Adipocyte (in vitro differentiated cells): ENCODE data around the gene HRC.
A peak's percentile ranks its signal among the peaks of the same experiment; 100 is the strongest.
"Not testable (repeated sequence)": the region's sequence is repeated elsewhere in the genome, so short reads cannot be mapped to it uniquely, and the experiment has no call there.

ENCODE experiments used
- DNase-seq: peaks from one replicate; pipeline ENCODE4 v3.0.0-alpha.2; 2015; ENCODE audit warnings: low read depth
- H3K27me3 ChIP-seq: replicated peaks from 2 replicates; pipeline ENCODE4 v1.7.0; 2013; ENCODE audit warnings: mild to moderate bottlenecking, low read length, moderate library complexity; ENCODE audit not compliant: control insufficient read depth, insufficient read depth
- H3K36me3 ChIP-seq: 2 replicates; pipeline ENCODE4 v1.7.0; 2013; ENCODE audit warnings: low read length, mild to moderate bottlenecking, moderate library complexity; ENCODE audit not compliant: control insufficient read depth, insufficient read depth, severe bottlenecking
- H3K4me1 ChIP-seq: 2 replicates; pipeline ENCODE4 v1.7.0; 2013; ENCODE audit warnings: mild to moderate bottlenecking, low read length, moderate library complexity; ENCODE audit not compliant: control insufficient read depth, insufficient read depth
- H3K4me3 ChIP-seq: 2 replicates; pipeline ENCODE4 v1.7.0; 2013; ENCODE audit warnings: mild to moderate bottlenecking, low read length, moderate library complexity
- H3K9ac ChIP-seq: 2 replicates; pipeline ENCODE4 v1.7.0; 2013; ENCODE audit warnings: mild to moderate bottlenecking, low read length, moderate library complexity
- H3K9me3 ChIP-seq: 2 replicates; pipeline ENCODE4 v1.7.0; 2013; ENCODE audit warnings: mild to moderate bottlenecking, low read length, moderate library complexity; ENCODE audit not compliant: control insufficient read depth

HRC gene

GRCh38 chr19:49148044-49148682 is 7.0 kb downstream of the HRC start:
- DNase-seq = no peak
- no peak overlapping the region for H3K9ac ChIP-seq
- H3K4me3 ChIP-seq = no peak overlapping the region
- H3K36me3 ChIP-seq = no peaks in the 10 kb centered on the region
- H3K27me3 ChIP-seq = no peaks in the 10 kb centered on the region
- H3K4me1 ChIP-seq = peaks cover 27% of the 10 kb centered on the region
- H3K9me3 ChIP-seq = no peaks in the 10 kb centered on the region

DNA sequence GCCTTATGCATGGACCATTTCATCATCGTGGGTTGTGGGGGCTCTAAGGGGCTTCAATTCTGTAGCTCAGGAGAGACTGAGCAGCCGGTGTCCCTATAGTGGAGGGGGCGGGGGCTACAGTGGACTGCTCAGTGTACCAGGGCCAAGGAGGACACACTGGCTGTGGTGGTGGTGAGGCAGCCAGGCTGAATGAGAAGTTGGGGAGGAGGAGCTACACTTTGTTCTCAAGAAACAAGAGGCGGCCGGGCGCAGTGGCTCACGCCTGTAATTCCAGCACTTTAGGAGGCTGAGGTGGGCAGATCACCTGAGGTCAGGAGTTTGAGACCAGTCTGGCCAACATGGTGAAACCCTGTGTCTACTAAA is 8.8 kb downstream of the HRC start:
- peak; percentile 22 for DNase-seq
- H3K9me3 ChIP-seq = not testable (repeated sequence)
- H3K4me3 ChIP-seq = peak overlapping the region; percentile 52

GRCh38 chr19:49145573-49146407 is 9.4 kb downstream of the HRC start:
- H3K4me1 ChIP-seq = peaks cover 22% of the 10 kb centered on the region
- H3K27me3 ChIP-seq = no peaks in the 10 kb centered on the region
- DNase-seq = peak; percentile 82
- H3K9me3 ChIP-seq = no peaks in the 10 kb centered on the region
- peak overlapping the region; percentile 17 for H3K9ac ChIP-seq
- H3K4me3 ChIP-seq = peak overlapping the region; percentile 52
- no peaks in the 10 kb centered on the region for H3K36me3 ChIP-seq

More for the DNA sequence above, 8.8 kb downstream of the HRC start:
- H3K36me3 ChIP-seq, H3K27me3 ChIP-seq, H3K9ac ChIP-seq: not testable (repeated sequence)
- H3K4me1 ChIP-seq = peaks cover 26% of the 10 kb centered on the region

- Histone ChIP-seq H3K9me3 (no peaks in the 10 kb centered on the region), H3K36me3 (no peaks in the 10 kb centered on the region), H3K9ac (peak overlapping the region; percentile 30), H3K4me1 (peaks cover 11% of the 10 kb centered on the region), H3K27me3 (no peaks in the 10 kb centered on the region), H3K4me3 (peak overlapping the region; percentile 81)
- peak; percentile 98 for DNase-seq
Measured at GRCh38 chr19:49142866-49143335, 12.3 kb downstream of the HRC start.

GRCh38 chr19:49141352-49141751 is 13.8 kb downstream of the HRC start:
- no peak overlapping the region for H3K4me3 ChIP-seq
- H3K27me3 ChIP-seq = no peaks in the 10 kb centered on the region

GRCh38 chr19:49140951-49141350 is 14.2 kb downstream of the HRC start:
- no peaks in the 10 kb centered on the region for H3K9me3 ChIP-seq
- H3K27me3 ChIP-seq = no peaks in the 10 kb centered on the region

More at GRCh38 chr19:49141352-49141751, 13.8 kb downstream of the HRC start:
- no peaks in the 10 kb centered on the region for H3K9me3 ChIP-seq
- H3K4me1 ChIP-seq = peaks cover 10% of the 10 kb centered on the region
- no peaks in the 10 kb centered on the region for H3K36me3 ChIP-seq
- no peak overlapping the region for H3K9ac ChIP-seq
- no peak for DNase-seq

GRCh38 chr19:49136771-49137171 is 18.4 kb downstream of the HRC start:
- Histone ChIP-seq H3K27me3 (peaks cover 12% of the 10 kb centered on the region), H3K9ac (no peak overlapping the region), H3K36me3 (no peaks in the 10 kb centered on the region), H3K9me3 (no peaks in the 10 kb centered on the region), H3K4me3 (no peak overlapping the region), H3K4me1 (no peaks in the 10 kb centered on the region)
- DNase-seq = no peak

More at GRCh38 chr19:49140951-49141350, 14.2 kb downstream of the HRC start:
- no peak overlapping the region for H3K9ac ChIP-seq
- H3K4me1 ChIP-seq = peaks cover 7% of the 10 kb centered on the region
- DNase-seq = no peak
- no peaks in the 10 kb centered on the region for H3K36me3 ChIP-seq
- no peak overlapping the region for H3K4me3 ChIP-seq

DNA sequence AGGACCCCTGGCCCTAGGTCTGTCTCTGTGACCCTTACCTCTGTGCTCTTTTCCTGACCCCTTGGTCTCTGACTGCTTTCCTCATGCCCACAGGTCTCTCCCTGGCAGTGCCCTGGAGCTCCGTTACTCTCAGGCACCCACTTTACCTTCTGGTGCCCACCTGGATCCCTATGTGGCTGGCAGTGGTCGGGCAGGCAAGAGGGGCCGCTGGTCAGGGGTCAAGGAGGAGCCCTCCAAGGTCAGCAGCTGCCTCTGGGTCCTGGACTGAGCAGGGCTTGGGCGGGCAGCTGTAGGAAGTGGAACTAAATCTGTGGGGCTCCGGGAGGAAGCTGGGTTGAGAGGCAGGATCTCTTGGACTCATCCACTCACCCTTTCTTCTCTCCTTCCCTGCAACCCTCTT is 19.5 kb downstream of the HRC start:
- no peak for DNase-seq
- H3K4me3 ChIP-seq = no peak overlapping the region
- H3K9ac ChIP-seq = no peak overlapping the region
- no peaks in the 10 kb centered on the region for H3K4me1 ChIP-seq
- H3K36me3 ChIP-seq = no peaks in the 10 kb centered on the region
- H3K9me3 ChIP-seq = no peaks in the 10 kb centered on the region
- H3K27me3 ChIP-seq = peaks cover 12% of the 10 kb centered on the region

- Histone ChIP-seq H3K9me3 (no peaks in the 10 kb centered on the region), H3K9ac (no peak overlapping the region), H3K27me3 (peaks cover 18% of the 10 kb centered on the region), H3K4me1 (no peaks in the 10 kb centered on the region), H3K4me3 (no peak overlapping the region), H3K36me3 (no peaks in the 10 kb centered on the region)
- DNase-seq = peak; percentile 63
Measured at GRCh38 chr19:49133621-49134454, 21.4 kb downstream of the HRC start.

DNA sequence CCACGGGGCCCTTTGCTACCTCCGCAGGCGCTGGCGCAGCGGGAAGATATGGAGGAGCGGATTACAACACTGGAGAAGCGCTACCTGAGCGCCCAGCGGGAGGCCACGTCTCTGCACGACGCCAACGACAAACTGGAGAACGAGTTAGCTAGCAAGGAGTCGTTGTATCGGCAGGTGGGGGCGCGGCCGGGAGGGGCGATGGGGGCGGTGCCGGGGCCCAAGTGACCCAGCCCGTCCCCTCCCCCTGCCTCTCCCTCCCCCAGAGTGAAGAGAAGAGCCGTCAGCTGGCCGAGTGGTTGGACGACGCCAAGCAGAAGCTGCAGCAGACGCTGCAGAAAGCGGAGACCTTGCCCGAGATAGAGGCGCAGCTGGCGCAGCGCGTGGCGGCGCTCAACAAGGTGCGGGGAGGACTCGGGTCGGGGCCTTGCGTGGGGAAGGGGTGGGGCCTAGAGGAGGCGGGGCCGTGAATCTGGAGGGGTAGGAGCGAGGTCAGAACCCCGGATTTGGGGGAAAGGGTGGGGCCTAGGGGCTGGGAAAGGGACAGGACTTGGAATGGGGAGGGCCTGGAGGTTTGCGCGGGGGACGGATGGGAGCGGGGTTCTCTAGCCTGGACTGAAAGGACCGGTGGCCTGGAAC is 22.1 kb downstream of the HRC start:
- DNase-seq = no peak
- Histone ChIP-seq H3K36me3 (no peaks in the 10 kb centered on the region), H3K9ac (no peak overlapping the region), H3K4me3 (no peak overlapping the region), H3K27me3 (peaks cover 18% of the 10 kb centered on the region), H3K4me1 (peaks cover 4% of the 10 kb centered on the region), H3K9me3 (no peaks in the 10 kb centered on the region)
